GDM1 (cell line): ENCODE results near the gene FBXW8.

Source experiments
- DNase-seq: peaks from one replicate; lab custom pipeline; 2025; lab: John Stamatoyannopoulos, UW

FBXW8 gene

GRCh38 chr12:117020536-117021220, 109.9 kb downstream of the FBXW8 start:
- DNase-seq: no peak

- no peak for DNase-seq
Observed at GRCh38 chr12:117022465-117022864, 111.7 kb downstream of the FBXW8 start.

- DNase-seq: no peak
Observed at GRCh38 chr12:117023998-117024960, 113.5 kb downstream of the FBXW8 start.

- no peak for DNase-seq
Observed at GRCh38 chr12:117024961-117025480, 114.3 kb downstream of the FBXW8 start.

- no peak for DNase-seq
Observed at GRCh38 chr12:117025481-117026151, 114.9 kb downstream of the FBXW8 start.

- DNase-seq: no peak
Observed at GRCh38 chr12:117026343-117026742, 115.6 kb downstream of the FBXW8 start.

- no peak for DNase-seq
Observed at GRCh38 chr12:117026921-117027250, 116.1 kb downstream of the FBXW8 start.

GRCh38 chr12:117027251-117028086, 116.7 kb downstream of the FBXW8 start:
- no peak for DNase-seq

- DNase-seq: no peak
Observed at GRCh38 chr12:117028254-117028653, 117.5 kb downstream of the FBXW8 start.

GRCh38 chr12:117030187-117030900, 119.6 kb downstream of the FBXW8 start:
- no peak for DNase-seq

- no peak for DNase-seq
Observed at GRCh38 chr12:117031843-117032592, 121.3 kb downstream of the FBXW8 start.

GRCh38 chr12:117032593-117033381, 122.0 kb downstream of the FBXW8 start:
- no peak for DNase-seq

GRCh38 chr12:117033382-117034221, 122.9 kb downstream of the FBXW8 start:
- no peak for DNase-seq

GRCh38 chr12:117034249-117034648, 123.5 kb downstream of the FBXW8 start:
- no peak for DNase-seq

GRCh38 chr12:117034701-117035151, 124.0 kb downstream of the FBXW8 start:
- DNase-seq: no peak

GRCh38 chr12:117035287-117035686, 124.5 kb downstream of the FBXW8 start:
- no peak for DNase-seq

GRCh38 chr12:117036046-117036445, 125.3 kb downstream of the FBXW8 start:
- DNase-seq: no peak

- DNase-seq: no peak
Observed at GRCh38 chr12:117036547-117036946, 125.8 kb downstream of the FBXW8 start.
